Smooth muscle cell (in vitro differentiated cells): Measurements from ENCODE around the gene RPL38. TPM values are rescaled to one million over a fixed set of nuclear protein-coding genes. Genes with fewer than 3 reads are reported as not detected.

Experiments used
- DNase-seq: peaks from one replicate; lab custom pipeline; 2025; ENCODE audit not compliant: unreplicated experiment; lab: John Stamatoyannopoulos, UW
- H2AFZ ChIP-seq: fragments of 200-600 bp; sonication (generic); 2 replicates; pipeline ENCODE4 v1.6.0; 2016; ENCODE audit warnings: antibody characterized with exemption, low read depth, mild to moderate bottlenecking
- H3F3A ChIP-seq: fragments of 200-600 bp; sonication (generic); 2 replicates; pipeline ENCODE4 v1.6.0; 2017; ENCODE audit warnings: antibody characterized with exemption, low read depth
- H3K27ac ChIP-seq: fragments of 200-600 bp; sonication (generic); 2 replicates; pipeline ENCODE4 v1.5.1; 2016; ENCODE audit warnings: low read depth, mild to moderate bottlenecking
- H3K27me3 ChIP-seq: fragments of 200-600 bp; sonication (generic); 2 replicates; pipeline ENCODE4 v1.6.1; 2016; ENCODE audit warnings: low read depth, mild to moderate bottlenecking
- H3K36me3 ChIP-seq: fragments of 200-600 bp; sonication (generic); 2 replicates; pipeline ENCODE4 v1.5.1; 2016; ENCODE audit warnings: low read depth
- H3K4me1 ChIP-seq: fragments of 200-600 bp; sonication (generic); 2 replicates; pipeline ENCODE4 v1.5.1; 2016; ENCODE audit warnings: low read depth
- H3K4me2 ChIP-seq: fragments of 200-600 bp; sonication (generic); 2 replicates; pipeline ENCODE4 v1.6.0; 2016; ENCODE audit warnings: mild to moderate bottlenecking
- H3K4me3 ChIP-seq: fragments of 200-600 bp; sonication (generic); 2 replicates; pipeline ENCODE4 v1.5.1; 2016; ENCODE audit warnings: mild to moderate bottlenecking
- H3K79me2 ChIP-seq: fragments of 200-600 bp; sonication (generic); 2 replicates; pipeline ENCODE4 v1.6.0; 2016; ENCODE audit warnings: low read depth, mild to moderate bottlenecking
- H3K9ac ChIP-seq: fragments of 200-600 bp; sonication (generic); 2 replicates; pipeline ENCODE4 v1.6.0; 2016; ENCODE audit warnings: low read depth
- H3K9me3 ChIP-seq: fragments of 200-600 bp; sonication (generic); replicated peaks from 2 replicates; pipeline ENCODE4 v1.5.1; 2016; ENCODE audit warnings: low read depth
- H4K20me1 ChIP-seq: fragments of 200-600 bp; sonication (generic); 2 replicates; pipeline ENCODE4 v1.6.0; 2016; ENCODE audit warnings: low read depth
- WGBS: methylation state at CpG from one replicate; pipeline ENCODE4 v1.1.7; 2016; ENCODE audit warnings: low lambda C conversion rate; 5-methylcytosine and 5-hydroxymethylcytosine counted together
- polyA plus RNA-seq: library from polyadenylated mRNA; unstranded; fragments of >200 nt; fragmentation: Nextera tagmentation; extraction: Ambion mirVana; gene quantifications from 2 replicates; pipeline ENCODE4 v1.2.1, GENCODE V29; 2016
- total RNA-seq: library from RNA; depleted of rRNA; stranded (reverse); fragments of >200 nt; gene quantifications from 2 replicates; pipeline ENCODE4 v1.2.3, GENCODE V29; 2014
- TF ChIP-seq, protein P1 (sequence below): fragments of 200-600 bp; sonication (generic); IDR thresholded peaks from 2 replicates; pipeline ENCODE4 v1.5.1; 2017; ENCODE audit warnings: borderline replicate concordance, mild to moderate bottlenecking, antibody characterized with exemption; ENCODE audit not compliant: insufficient read depth, poor library complexity, severe bottlenecking

The RPL38 gene
- total and polyA plus RNA-seq, 2 experiments from 2014 or later = 449 to 889 TPM

DNA sequence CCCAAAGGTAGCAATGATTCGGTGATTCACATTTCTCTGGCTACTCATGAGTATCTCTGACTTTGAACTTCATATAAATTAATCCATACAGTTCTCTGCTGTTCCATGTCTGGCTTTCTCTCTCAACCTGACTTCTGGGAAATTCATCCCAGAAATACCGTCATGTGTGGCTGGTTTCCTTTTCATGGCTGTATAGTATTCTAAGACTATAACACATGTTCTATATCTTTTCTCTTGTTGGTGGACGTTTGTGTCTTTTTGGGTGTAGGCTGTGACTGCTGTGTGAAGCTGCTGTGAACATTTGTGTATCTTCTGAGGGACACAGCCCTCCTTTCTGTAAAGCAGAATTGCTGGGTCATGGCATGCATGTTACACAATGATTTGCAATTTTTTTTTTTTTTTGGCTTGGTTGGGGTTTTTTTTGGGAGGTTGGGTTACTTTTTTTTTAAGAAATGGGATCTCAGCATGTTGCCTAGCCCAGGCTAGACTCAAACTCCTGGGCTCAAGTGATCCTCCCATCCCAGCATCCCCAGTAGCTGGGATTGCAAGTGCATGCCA is 16.2 kb downstream of the RPL38 start:
- H3K79me2 ChIP-seq = no peaks in the 10 kb centered on the region
- H4K20me1 ChIP-seq = no peaks in the 10 kb centered on the region
- DNase-seq = no peak
- no peak overlapping the region for H3K9ac ChIP-seq
- no peak overlapping the region for H3K4me2 ChIP-seq
- WGBS = 90% methylated on average over 3 of the region's 3 CpGs
- H3K27ac ChIP-seq = no peak overlapping the region
- TF ChIP-seq, protein P1, sequence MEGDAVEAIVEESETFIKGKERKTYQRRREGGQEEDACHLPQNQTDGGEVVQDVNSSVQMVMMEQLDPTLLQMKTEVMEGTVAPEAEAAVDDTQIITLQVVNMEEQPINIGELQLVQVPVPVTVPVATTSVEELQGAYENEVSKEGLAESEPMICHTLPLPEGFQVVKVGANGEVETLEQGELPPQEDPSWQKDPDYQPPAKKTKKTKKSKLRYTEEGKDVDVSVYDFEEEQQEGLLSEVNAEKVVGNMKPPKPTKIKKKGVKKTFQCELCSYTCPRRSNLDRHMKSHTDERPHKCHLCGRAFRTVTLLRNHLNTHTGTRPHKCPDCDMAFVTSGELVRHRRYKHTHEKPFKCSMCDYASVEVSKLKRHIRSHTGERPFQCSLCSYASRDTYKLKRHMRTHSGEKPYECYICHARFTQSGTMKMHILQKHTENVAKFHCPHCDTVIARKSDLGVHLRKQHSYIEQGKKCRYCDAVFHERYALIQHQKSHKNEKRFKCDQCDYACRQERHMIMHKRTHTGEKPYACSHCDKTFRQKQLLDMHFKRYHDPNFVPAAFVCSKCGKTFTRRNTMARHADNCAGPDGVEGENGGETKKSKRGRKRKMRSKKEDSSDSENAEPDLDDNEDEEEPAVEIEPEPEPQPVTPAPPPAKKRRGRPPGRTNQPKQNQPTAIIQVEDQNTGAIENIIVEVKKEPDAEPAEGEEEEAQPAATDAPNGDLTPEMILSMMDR = no peak
- H2AFZ ChIP-seq = no peak overlapping the region
- no peaks in the 10 kb centered on the region for H3K4me1 ChIP-seq
- H3K27me3 ChIP-seq = no peaks in the 10 kb centered on the region
- no peak overlapping the region for H3K4me3 ChIP-seq
- H3F3A ChIP-seq = no peaks in the 10 kb centered on the region
- no peaks in the 10 kb centered on the region for H3K36me3 ChIP-seq
- no peaks in the 10 kb centered on the region for H3K9me3 ChIP-seq

DNA sequence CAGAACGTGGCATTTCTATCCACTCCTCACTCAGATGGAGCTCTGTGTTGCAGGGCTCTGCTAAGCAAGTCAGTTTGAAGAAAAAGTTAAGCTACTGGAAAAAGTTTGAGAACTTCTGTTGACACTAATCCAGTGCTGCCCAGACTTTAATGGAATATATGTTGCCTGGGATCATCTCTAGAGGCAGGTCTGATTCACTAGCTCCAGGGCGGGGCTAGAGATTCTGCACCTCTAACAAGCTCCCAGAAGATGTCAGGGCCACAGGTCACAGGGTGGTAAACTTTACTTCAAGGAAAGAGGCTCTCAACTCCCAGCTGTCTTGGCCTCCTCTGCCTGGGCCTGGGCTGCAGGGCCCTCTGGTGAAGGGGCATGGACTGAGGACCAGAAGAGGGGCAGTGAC is 16.7 kb downstream of the RPL38 start:
- Histone ChIP-seq H3F3A (no peaks in the 10 kb centered on the region), H3K4me1 (no peaks in the 10 kb centered on the region), H3K27ac (no peak overlapping the region), H3K9ac (no peak overlapping the region), H2AFZ (no peak overlapping the region), H3K36me3 (no peaks in the 10 kb centered on the region), H3K79me2 (no peaks in the 10 kb centered on the region), H3K9me3 (no peaks in the 10 kb centered on the region), H3K4me3 (no peak overlapping the region), H4K20me1 (no peaks in the 10 kb centered on the region), H3K27me3 (no peaks in the 10 kb centered on the region), H3K4me2 (no peak overlapping the region)
- 65% methylated on average over 2 of the region's 2 CpGs for WGBS
- no peak for DNase-seq
- TF ChIP-seq, protein P1 = no peak

DNA sequence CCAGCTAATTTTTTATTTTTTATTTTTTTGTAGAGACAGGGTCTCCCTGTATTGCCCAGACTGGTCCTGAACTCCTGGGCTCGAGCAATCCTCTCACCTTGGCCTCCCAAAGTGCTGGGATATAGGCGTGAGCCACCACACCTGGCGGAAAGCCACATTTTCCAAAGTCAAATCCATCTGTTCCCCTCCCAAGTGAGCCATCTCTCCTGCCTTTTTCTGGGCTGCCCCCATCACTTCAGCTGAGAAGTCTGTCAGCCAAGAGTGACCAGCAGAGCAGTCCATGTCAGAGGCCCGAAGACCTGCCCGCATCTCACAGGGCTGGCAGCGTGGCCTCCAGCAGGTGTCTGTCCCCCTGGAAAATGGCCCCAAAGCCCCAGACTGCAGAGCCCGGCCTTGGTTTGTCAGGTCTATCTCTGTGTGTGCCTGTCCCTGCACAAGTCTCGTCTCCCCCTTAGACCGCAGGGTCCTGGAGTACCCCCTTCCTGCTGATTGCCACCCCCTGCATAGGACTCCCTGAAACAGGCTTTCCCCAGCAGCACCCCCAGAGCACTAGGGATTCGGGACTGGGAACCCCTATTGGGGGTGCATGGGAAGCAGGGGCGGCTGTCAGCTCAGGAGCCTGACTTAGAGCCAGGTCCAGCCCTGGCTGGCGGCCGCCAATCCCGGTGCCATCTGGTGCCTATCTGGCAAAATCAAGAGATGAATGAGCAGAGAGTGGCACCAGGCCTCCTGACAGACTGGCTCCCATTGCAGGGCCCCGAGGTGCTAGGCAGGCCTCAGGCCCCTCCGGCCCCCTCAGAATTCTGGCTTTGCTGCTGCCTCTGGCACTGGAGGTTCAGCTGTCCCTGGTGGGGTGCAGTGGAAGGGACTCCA is 17.7 kb downstream of the RPL38 start:
- no peaks in the 10 kb centered on the region for H3F3A ChIP-seq
- H3K27me3 ChIP-seq = no peaks in the 10 kb centered on the region
- no peaks in the 10 kb centered on the region for H3K4me1 ChIP-seq
- no peak overlapping the region for H2AFZ ChIP-seq
- DNase-seq = no peak
- WGBS = 94% methylated on average over 16 of the region's 16 CpGs
- H3K4me3 ChIP-seq = no peak overlapping the region
- H3K79me2 ChIP-seq = no peaks in the 10 kb centered on the region
- no peak overlapping the region for H3K27ac ChIP-seq
- no peaks in the 10 kb centered on the region for H4K20me1 ChIP-seq
- no peaks in the 10 kb centered on the region for H3K9me3 ChIP-seq
- TF ChIP-seq, protein P1 = no peak
- no peak overlapping the region for H3K9ac ChIP-seq
- no peak overlapping the region for H3K4me2 ChIP-seq
- H3K36me3 ChIP-seq = no peaks in the 10 kb centered on the region
